NCI-H446 treated with DMSO at 0.1 percent for 48 hours (cell line): ENCODE data around the gene GON4L.
"Not testable (repeated sequence)": the region's sequence is repeated elsewhere in the genome, so short reads cannot be mapped to it uniquely, and the experiment has no call there.

Source experiments
- DNase-seq: peaks from one replicate; lab custom pipeline; 2025; lab: John Stamatoyannopoulos, UW

The GON4L gene

DNA sequence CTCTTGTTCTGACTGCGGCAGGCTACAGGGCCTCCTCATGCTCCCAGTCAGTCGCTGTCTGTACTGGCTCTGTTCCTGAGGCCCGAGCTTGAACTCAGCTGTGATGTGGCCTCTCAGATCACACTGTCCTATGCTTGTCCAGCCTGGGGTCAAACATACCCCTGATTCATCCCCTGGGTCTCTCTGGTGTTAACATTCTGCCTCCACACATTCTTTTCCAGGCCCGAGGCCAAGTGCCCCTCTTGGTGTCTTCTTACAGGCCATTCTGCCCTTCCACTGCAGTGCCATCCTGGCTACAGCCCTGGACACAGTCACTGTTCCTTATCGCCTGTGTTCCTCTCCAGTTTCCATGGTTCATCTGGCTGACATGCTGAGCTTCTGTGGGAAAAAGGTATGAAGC is 108.9 kb downstream of the GON4L start:
- not testable (repeated sequence) for DNase-seq

DNA sequence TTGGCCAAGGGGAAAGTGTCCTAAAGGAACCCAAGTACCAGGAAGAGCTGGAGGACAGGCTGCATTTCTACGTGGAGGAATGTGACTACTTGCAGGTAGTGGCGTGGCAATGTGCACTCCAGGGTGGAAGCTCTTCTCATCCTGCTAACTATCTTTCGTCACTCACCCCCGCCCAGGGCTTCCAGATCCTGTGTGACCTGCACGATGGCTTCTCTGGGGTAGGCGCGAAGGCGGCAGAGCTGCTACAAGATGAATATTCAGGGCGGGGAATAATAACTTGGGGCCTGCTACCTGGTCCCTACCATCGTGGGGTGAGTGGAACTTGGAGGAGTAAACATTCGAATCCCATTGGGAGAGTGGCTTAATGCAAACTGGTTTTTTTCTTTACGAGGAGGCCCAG is 109.4 kb downstream of the GON4L start:
- not testable (repeated sequence) for DNase-seq

DNA sequence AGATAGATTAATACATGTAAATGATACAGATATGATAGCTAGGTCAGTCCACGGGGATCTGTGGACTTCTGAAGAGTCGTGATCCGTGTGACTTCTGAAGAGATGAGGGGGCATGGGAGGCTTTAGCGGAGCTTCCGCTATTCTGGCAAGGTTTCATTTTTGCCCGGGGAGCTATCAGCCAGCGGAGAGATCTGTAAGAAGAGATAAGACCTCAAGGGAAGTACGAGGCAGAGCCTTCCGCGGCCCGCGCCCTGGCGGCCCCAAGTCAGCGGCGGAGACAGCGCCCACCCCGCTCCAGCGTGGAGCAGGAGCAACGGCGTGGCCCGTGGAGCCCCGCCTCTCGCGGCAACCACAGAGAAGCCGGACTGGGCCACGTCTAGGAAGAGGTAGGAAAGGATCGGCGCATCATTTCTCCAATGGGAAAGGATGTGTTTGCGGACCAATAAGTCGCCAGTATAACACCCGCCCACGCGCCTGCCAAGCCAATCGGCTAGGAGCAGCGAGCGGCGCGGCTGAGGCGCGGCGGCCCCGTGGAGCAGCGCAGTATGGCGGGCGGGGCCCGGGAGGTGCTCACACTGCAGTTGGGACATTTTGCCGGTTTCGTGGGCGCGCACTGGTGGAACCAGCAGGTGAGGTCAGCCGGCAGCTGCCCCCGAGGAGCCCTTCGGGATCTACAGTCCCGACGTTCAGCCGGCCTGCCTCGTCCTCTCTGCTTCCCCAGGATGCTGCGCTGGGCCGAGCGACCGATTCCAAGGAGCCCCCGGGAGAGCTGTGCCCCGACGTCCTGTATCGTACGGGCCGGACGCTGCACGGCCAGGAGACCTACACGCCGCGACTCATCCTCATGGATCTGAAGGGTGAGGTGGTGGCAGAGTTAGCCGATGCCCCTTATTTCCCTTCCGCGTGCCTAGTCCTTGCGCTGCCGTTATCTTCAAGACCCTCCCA is 111.5 kb downstream of the GON4L start:
- DNase-seq = peak; percentile 96

DNA sequence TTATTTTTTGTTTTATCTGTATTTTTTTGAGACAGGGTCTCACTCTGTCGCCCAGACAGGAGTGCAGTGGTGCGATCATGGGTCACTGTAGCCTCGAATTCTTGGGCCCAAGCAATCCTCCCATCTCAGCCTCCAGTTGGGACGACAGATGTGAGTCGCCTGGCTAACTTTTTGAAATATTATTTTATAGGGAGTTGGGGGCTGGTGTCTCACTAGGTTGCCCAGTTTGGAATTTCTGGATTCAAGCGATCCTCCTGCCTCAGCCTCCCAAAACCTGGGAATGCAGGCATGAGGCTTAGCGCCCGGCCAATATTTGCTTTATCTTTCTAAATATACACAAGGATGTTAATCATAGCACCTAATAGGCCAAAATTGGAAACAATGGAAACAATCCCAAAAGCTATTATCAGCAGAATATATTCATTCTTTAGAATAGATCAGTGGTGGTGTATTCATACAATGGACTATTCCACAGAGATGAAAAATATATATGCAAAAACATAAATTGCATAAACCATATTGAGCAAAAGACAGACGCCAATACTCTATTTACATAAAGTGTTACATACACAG is 112.2 kb downstream of the GON4L start:
- DNase-seq = no peak

DNA sequence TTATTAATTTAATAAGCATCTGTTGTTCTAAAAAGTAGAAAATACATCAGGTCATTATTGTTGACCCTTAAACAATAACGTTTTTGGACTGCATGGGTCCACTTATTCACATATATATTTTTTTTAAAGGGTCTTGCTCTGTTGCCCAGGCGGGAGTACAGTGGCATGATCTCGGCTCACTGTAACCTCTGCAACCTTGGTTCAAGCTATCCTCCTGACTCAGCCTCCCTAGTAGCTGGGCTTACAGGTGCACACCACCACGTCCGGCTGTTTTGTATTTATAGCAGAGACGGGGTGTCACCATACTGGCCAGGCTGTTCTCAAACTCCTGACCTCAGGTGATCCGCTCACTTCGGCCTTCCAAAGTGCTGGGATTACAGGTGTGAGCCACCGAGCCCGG is 115.1 kb downstream of the GON4L start:
- no peak for DNase-seq

GRCh38 chr1:155740995-155741394 is 116.0 kb downstream of the GON4L start:
- no peak for DNase-seq

DNA sequence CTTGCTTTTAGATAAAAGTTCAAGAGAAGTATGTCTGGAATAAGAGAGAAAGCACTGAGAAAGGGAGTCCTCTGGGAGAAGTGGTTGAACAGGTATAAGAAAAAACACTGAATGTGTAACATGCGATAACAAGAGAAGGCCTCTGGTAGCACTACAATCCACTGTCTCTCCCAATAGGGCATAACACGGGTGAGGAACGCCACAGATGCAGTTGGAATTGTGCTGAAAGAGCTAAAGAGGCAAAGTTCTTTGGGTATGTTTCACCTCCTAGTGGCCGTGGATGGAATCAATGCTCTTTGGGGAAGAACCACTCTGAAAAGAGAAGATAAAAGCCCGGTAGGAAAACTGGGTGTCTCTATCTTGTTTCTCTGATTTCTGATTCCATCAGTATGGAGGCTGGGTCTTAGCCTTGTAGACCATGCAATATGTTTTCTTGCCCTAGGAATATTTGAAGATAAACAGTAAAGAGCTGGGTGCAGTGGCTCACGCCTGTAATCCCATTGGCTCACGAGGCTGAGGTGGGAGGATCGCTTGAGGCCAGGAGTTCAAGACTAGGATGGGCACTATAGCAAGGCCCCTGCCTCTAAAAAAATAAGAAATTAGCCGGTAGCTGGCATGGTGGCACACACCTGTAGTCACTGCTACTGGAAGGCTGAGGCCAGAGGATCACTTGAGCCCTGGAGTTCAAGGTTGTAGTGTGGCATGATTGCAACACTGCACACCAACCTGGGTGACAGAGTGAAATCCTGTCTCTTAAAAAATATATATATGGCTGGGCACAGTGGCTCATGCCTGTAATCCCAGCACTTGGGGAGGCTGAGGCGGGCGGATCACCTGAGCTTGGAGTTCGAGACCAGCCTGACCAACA is 127.7 kb downstream of the GON4L start:
- DNase-seq = peak; percentile 41

DNA sequence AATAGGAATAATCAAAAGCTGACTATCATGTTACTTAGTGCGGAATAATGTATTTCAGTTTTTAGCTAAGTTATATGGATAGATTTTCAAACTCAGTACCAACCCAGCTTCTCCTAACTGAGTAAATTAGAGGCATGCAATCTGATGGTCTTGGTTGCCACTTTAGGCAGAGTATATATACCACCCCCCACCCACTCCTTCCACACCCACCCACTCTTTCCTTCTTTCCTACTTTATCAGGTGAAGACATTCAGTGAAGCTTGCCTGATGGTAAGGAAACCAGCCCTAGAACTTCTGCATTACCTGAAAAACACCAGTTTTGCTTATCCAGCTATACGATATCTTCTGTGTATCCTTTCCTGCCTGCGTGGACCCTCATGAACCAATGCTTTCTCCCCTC is 131.9 kb downstream of the GON4L start:
- no peak for DNase-seq

- no peak for DNase-seq
These were observed 137.3 kb downstream of the GON4L start for GRCh38 chr1:155719703-155720102.

GRCh38 chr1:155718524-155719115 is 138.4 kb downstream of the GON4L start:
- DNase-seq = not testable (repeated sequence)

GRCh38 chr1:155717041-155717440 is 140.0 kb downstream of the GON4L start:
- DNase-seq = no peak

DNA sequence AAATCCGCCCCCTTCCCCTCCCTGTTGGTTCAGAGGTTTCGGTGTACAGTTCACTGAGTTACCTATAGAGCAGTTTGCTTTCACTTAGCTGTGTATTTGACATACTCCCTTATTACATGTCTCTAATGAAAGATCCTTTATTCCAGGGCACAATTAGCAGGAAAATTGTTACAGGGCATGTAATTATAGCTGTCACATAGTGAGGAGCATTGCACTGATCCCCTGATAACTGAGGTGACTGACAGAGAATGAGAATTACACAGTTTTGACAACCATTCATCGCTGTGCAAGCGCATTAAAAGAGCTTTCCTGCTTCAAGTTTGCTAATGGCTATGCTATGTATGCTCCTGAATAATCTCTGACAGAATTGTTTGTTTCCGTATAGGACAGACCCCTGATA is 141.2 kb downstream of the GON4L start:
- no peak for DNase-seq

- not testable (repeated sequence) for DNase-seq
These were observed 142.0 kb downstream of the GON4L start for GRCh38 chr1:155715056-155715455.

GRCh38 chr1:155713075-155713474 is 143.9 kb downstream of the GON4L start:
- DNase-seq = no peak

GRCh38 chr1:155712636-155713035 is 144.4 kb downstream of the GON4L start:
- DNase-seq = not testable (repeated sequence)

GRCh38 chr1:155711457-155711856 is 145.6 kb downstream of the GON4L start:
- DNase-seq = not testable (repeated sequence)

DNA sequence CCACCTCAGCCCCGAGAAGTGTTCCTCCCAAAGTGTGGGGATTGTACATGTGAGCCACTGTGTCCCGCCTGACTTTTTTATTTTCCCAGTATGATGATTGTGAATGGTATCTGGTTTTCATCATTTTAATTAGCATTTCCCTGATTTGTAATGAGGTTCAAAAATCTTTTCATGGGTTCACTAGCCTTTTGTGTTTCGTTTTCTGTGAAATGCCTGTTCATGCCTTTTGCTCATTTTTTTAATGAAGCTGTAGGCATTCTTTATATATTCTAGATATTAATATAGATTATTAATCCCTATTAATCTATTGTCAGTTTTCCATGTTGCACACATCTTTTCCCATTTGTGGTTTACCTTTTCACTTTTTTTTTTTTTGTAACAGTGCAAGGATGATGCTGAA is 147.6 kb downstream of the GON4L start:
- no peak for DNase-seq

DNA sequence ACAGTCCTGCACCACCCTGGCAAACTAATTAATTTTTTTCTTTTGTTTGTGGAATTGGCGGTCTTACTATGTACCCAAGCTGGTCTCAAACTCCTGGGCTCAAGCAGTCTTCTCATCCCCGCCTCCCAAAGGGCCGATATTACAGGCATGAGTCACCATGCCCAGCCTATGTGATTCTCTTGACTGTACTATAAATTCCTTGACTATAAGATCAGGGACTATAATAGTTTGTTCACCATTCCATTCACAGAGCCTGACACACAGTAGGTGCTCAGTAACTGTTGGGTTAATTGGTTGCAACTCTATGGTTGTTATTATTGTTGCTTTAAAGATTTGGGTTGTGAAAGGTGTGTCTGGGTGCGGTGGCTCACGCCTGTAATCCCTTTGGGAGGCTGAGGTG is 150.9 kb downstream of the GON4L start:
- no peak for DNase-seq

DNA sequence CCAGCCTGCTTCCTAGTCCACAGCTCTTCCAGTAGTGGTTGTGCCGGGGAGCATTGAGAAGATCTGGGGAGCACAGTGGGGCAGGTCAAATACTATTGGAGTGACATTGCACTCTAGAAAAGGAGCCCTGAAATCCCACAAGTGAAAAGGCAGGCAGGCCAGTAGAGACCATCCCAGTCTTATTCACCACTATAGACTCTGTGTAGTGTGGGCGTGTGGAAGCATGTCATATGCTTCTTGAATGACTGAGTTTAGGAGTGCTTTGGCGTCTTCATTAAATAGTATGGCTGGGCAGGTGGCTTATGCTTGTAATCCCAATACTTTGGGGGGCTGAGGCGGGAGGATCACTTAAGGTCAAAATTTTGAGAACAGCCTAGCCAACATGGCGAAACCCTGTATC is 152.6 kb downstream of the GON4L start:
- not testable (repeated sequence) for DNase-seq

GRCh38 chr1:155703216-155703615 is 153.8 kb downstream of the GON4L start:
- no peak for DNase-seq

- DNase-seq = not testable (repeated sequence)
These were observed 155.3 kb downstream of the GON4L start for GRCh38 chr1:155701675-155702074.
